ENCODE measurements around the gene CPLX4. TPM values are rescaled to one million over a fixed set of nuclear protein-coding genes. Genes with fewer than 3 reads are reported as not detected.

The CPLX4 gene
- total RNA-seq, 5 donors from 2014 or later (not counting 1 experiment from before 2014, with no cell fraction given) = not detected

DNA sequence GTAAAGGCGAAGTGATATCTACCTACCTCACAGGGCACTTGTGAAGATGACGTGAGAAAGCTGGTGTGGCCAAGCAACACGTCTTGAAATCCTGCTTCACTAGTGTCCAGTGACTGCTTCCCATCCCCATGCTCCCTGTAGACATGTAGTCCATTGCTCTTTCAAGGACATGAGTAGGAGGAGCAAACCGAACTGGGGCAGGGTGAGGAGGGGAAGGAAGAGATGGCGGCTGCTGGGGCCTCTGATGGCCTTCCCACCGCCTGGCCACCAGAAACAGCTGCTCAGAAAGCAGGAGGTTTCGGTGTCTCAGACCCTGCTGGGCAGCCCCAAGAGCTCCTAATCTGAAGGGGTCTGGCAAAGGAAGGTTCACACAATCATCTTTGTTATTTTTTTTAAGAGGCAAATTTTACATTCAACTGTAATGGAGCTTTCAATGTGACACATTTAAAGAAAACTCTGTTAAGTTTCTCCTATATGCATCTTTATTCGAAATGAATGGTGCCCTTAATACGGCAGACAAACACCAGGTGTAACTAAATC, 14.7 kb downstream of the CPLX4 start:
- Mint-ChIP-seq H3K27me3 (peaks cover 20 to 31% of the 10 kb centered on the region in 2 donors), H3K4me3 (no peak overlapping the region), H3K9me3 (no peaks in the 10 kb centered on the region), H3K36me3 (no peaks in the 10 kb centered on the region), H3K4me1 (peaks cover 0 to 2% (median 2%) of the 10 kb centered on the region in 3 donors), H3K27ac (no peak overlapping the region)
- WGBS (ENCODE audit: insufficient coverage) = 100% methylated on average over 1 of the region's 9 CpGs
- POLR2A ChIA-PET = no interaction called here
- H3K36me3 ChIP-seq (ENCODE audit: control insufficient read depth in 2 of 2, extremely low read depth in 1 of 2, insufficient read depth in 1 of 2, low read length in 1 of 2) = no peaks in the 10 kb centered on the region
- no peak overlapping the region for H3K27ac ChIP-seq (ENCODE audit: low read length)
- CTCF ChIA-PET = interaction anchor here (0.7 to 3.3 kb wide), 3 partner anchors 31 to 99 kb away, joined by 4 to 14 read pairs (median 11); no protein-coding TSS in a partner anchor
- H3K9me3 ChIP-seq = no peaks in the 10 kb centered on the region
- peaks cover 0 to 7% of the 10 kb centered on the region in 2 experiments for H3K4me1 ChIP-seq (ENCODE audit: control insufficient read depth in 1 of 2, extremely low read depth in 1 of 2, insufficient read depth in 2 of 2, low read length in 2 of 2)
- no peak overlapping the region for H3K4me3 ChIP-seq (ENCODE audit: control insufficient read depth in 1 of 2, extremely low read depth in 1 of 2, low read length in 1 of 2)
- ATAC-seq (replicated peaks in 1 of 4) (no peak), DNase-seq (no peak)
- H3K27me3 ChIP-seq (replicated peaks in 1 of 2; ENCODE audit: control insufficient read depth in 2 of 2, extremely low read depth in 1 of 2, insufficient read depth in 2 of 2, low read length in 1 of 2) = peaks cover 0 to 29% of the 10 kb centered on the region in 2 experiments

DNA sequence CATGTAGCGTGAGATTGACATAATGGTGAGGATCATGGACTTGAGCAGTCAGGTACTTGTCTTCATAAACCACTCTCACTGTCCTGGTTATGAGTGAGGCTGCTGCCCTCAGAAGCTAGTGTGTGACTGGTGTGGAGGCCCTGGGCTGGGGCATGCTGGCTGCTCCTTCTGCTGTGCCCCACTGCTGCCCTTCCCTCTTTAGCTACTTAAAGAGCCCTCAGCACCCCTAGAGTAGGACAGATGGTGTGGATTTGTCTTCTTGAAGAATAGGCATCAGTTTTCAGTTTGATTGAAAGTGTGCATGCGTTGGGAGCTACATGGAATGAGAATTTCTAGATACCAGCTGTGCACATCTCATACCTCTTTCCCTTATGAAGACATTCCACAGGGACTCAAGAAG, 15.4 kb downstream of the CPLX4 start:
- DNase-seq (no peak), ATAC-seq (replicated peaks in 1 of 4) (no peak)
- H3K9me3 ChIP-seq = no peaks in the 10 kb centered on the region
- no peak overlapping the region for H3K27ac ChIP-seq (ENCODE audit: low read length)
- H3K36me3 ChIP-seq (ENCODE audit: control insufficient read depth in 2 of 2, extremely low read depth in 1 of 2, insufficient read depth in 1 of 2, low read length in 1 of 2) = no peaks in the 10 kb centered on the region
- Mint-ChIP-seq H3K9me3 (no peaks in the 10 kb centered on the region), H3K27ac (no peak overlapping the region), H3K27me3 (peaks cover 23 to 27% of the 10 kb centered on the region in 2 donors), H3K36me3 (no peaks in the 10 kb centered on the region), H3K4me1 (no peaks in the 10 kb centered on the region), H3K4me3 (no peak overlapping the region)
- ChIA-PET CTCF (interaction anchor here (2.3 to 3.3 kb wide), 2 partner anchors 100 kb away, joined by 11 to 14 read pairs; no protein-coding TSS in a partner anchor), POLR2A (no interaction called here)
- no peak overlapping the region for H3K4me3 ChIP-seq (ENCODE audit: control insufficient read depth in 1 of 2, extremely low read depth in 1 of 2, low read length in 1 of 2)
- no CpG with 5 or more reads among the region's 2 CpGs for WGBS (ENCODE audit: insufficient coverage)
- no peaks in the 10 kb centered on the region for H3K4me1 ChIP-seq (ENCODE audit: control insufficient read depth in 1 of 2, extremely low read depth in 1 of 2, insufficient read depth in 2 of 2, low read length in 2 of 2)
- H3K27me3 ChIP-seq (replicated peaks in 1 of 2; ENCODE audit: control insufficient read depth in 2 of 2, extremely low read depth in 1 of 2, insufficient read depth in 2 of 2, low read length in 1 of 2) = peaks cover 0 to 24% of the 10 kb centered on the region in 2 experiments

DNA sequence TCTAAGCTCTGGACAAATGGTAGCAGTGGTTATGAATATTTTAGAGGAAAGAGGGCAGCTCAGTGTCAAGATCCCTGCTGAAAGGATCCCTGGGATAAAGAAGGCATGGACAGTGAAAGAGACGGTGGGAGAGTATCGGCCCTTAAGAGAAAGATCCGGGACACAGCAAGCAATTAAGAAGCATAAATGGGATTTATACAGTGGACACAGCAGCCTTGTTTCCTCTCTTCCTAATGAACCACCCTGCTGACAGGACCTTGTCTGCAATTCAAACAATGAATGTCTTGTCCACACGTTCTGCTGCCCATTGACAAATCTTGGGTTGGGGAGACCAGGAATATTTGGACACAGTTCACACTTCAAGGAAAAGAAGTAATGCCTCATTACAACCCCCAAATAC, 16.5 kb downstream of the CPLX4 start:
- POLR2A ChIA-PET = interaction anchor here in 1 of 2 donors (0.6 kb wide), 1 partner anchor 16 kb away, joined by 4 read pairs; no protein-coding TSS in a partner anchor
- H3K27ac ChIP-seq (ENCODE audit: low read length) = no peak overlapping the region
- H3K27ac Mint-ChIP-seq = no peak overlapping the region
- 86% methylated on average over 3 of the region's 4 CpGs for WGBS (ENCODE audit: insufficient coverage)
- peaks cover 22 to 25% of the 10 kb centered on the region in 2 donors for H3K27me3 Mint-ChIP-seq
- no peaks in the 10 kb centered on the region for H3K9me3 ChIP-seq
- H3K36me3 ChIP-seq (ENCODE audit: control insufficient read depth in 2 of 2, extremely low read depth in 1 of 2, insufficient read depth in 1 of 2, low read length in 1 of 2) = no peaks in the 10 kb centered on the region
- DNase-seq (no peak), ATAC-seq (replicated peaks in 1 of 4) (no peak)
- no peaks in the 10 kb centered on the region for H3K4me1 Mint-ChIP-seq
- H3K4me3 ChIP-seq (ENCODE audit: control insufficient read depth in 1 of 2, extremely low read depth in 1 of 2, low read length in 1 of 2) = no peak overlapping the region
- H3K27me3 ChIP-seq (replicated peaks in 1 of 2; ENCODE audit: control insufficient read depth in 2 of 2, extremely low read depth in 1 of 2, insufficient read depth in 2 of 2, low read length in 1 of 2) = peaks cover 0 to 16% of the 10 kb centered on the region in 2 experiments
- H3K9me3 Mint-ChIP-seq = no peaks in the 10 kb centered on the region
- no peak overlapping the region for H3K4me3 Mint-ChIP-seq
- H3K36me3 Mint-ChIP-seq = no peaks in the 10 kb centered on the region
- CTCF ChIA-PET = interaction anchor here in 1 of 2 donors (3.3 kb wide), 1 partner anchor 101 kb away, joined by 14 read pairs; no protein-coding TSS in a partner anchor
- H3K4me1 ChIP-seq (ENCODE audit: control insufficient read depth in 1 of 2, extremely low read depth in 1 of 2, insufficient read depth in 2 of 2, low read length in 2 of 2) = no peaks in the 10 kb centered on the region

DNA sequence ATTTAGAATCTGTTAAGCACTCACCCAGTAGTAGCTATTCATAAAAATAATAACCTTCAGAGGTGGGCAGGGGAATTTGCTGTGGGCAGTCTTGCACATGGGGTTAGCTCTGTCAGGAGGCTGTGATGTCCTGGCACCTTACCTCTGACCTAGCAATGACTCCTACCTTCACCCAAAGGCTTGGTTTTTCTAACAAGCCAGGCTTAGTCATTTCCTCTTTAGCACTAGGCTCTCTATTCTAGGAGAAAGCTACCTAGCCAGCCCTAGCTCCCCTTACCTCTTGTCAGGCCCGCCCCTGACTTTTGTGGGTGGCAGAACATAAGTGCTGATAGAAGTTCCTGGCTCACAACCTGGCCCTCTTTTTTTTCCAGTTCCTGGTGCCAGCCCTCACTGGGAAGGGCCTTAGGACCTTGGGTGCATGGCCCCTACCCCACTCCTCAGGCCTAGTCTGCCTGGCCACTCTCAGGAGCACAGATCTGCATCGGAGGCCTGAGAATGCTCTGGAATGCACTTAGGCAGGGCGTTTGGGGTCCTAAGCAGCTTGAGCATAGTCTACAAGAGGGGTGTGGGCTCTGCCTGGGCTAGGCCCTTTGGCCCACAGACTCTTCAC, 17.7 kb downstream of the CPLX4 start:
- Histone ChIP-seq H3K4me3 (ENCODE audit: control insufficient read depth in 1 of 2, extremely low read depth in 1 of 2, low read length in 1 of 2) (no peak overlapping the region), H3K36me3 (ENCODE audit: control insufficient read depth in 2 of 2, extremely low read depth in 1 of 2, insufficient read depth in 1 of 2, low read length in 1 of 2) (no peaks in the 10 kb centered on the region), H3K9me3 (no peaks in the 10 kb centered on the region), H3K27ac (ENCODE audit: low read length) (no peak overlapping the region), H3K4me1 (ENCODE audit: control insufficient read depth in 1 of 2, extremely low read depth in 1 of 2, insufficient read depth in 2 of 2, low read length in 2 of 2) (no peaks in the 10 kb centered on the region), H3K27me3 (replicated peaks in 1 of 2; ENCODE audit: control insufficient read depth in 2 of 2, extremely low read depth in 1 of 2, insufficient read depth in 2 of 2, low read length in 1 of 2) (peaks cover 0 to 20% of the 10 kb centered on the region in 2 experiments)
- ChIA-PET CTCF (interaction anchor here in 1 of 2 donors (0.6 kb wide), 1 partner anchor 15 kb away, joined by 3 read pairs; no protein-coding TSS in a partner anchor), POLR2A (no interaction called here)
- H3K4me3 Mint-ChIP-seq = no peak overlapping the region
- H3K4me1 Mint-ChIP-seq = no peaks in the 10 kb centered on the region
- H3K27ac Mint-ChIP-seq = no peak overlapping the region
- H3K27me3 Mint-ChIP-seq = peaks cover 20 to 25% of the 10 kb centered on the region in 2 donors
- no peaks in the 10 kb centered on the region for H3K36me3 Mint-ChIP-seq
- WGBS (ENCODE audit: insufficient coverage) = 72% methylated on average over 2 of the region's 3 CpGs
- ATAC-seq (replicated peaks in 1 of 4) (no peak), DNase-seq (no peak)
- no peaks in the 10 kb centered on the region for H3K9me3 Mint-ChIP-seq

DNA sequence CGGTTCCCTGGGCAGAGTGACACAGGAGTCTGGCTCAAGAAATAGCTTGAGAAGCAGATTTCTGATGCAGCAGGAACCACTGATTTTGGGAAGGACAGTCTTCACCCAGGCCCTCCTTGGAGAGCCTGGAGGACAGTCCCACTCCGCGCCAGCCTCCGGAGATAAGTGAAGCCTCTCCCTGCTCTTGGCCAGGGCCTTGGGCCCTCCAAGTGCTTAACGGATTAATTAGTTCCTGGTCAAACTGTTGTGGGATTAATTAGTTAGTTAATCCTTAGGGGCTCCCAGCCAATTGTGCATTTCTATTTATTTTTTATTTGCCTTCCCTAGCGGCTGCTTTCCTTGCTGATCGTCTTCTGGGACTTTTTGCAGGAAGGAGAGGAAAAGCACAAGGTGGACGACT, 19.6 kb downstream of the CPLX4 start:
- Histone ChIP-seq H3K4me3 (ENCODE audit: control insufficient read depth in 1 of 2, extremely low read depth in 1 of 2, low read length in 1 of 2) (no peak overlapping the region), H3K27me3 (replicated peaks in 1 of 2; ENCODE audit: control insufficient read depth in 2 of 2, extremely low read depth in 1 of 2, insufficient read depth in 2 of 2, low read length in 1 of 2) (peaks cover 0 to 15% of the 10 kb centered on the region in 2 experiments), H3K27ac (ENCODE audit: low read length) (no peak overlapping the region), H3K36me3 (ENCODE audit: control insufficient read depth in 2 of 2, extremely low read depth in 1 of 2, insufficient read depth in 1 of 2, low read length in 1 of 2) (no peaks in the 10 kb centered on the region), H3K4me1 (ENCODE audit: control insufficient read depth in 1 of 2, extremely low read depth in 1 of 2, insufficient read depth in 2 of 2, low read length in 2 of 2) (no peaks in the 10 kb centered on the region), H3K9me3 (no peaks in the 10 kb centered on the region)
- no peak for ATAC-seq (replicated peaks in 1 of 4)
- ChIA-PET POLR2A (no interaction called here), CTCF (no interaction called here)
- 57% methylated on average over 1 of the region's 8 CpGs for WGBS (ENCODE audit: insufficient coverage)
- H3K9me3 Mint-ChIP-seq = no peaks in the 10 kb centered on the region
- no peaks in the 10 kb centered on the region for H3K36me3 Mint-ChIP-seq
- no peak for DNase-seq
- peaks cover 19 to 27% of the 10 kb centered on the region in 2 donors for H3K27me3 Mint-ChIP-seq
- H3K27ac Mint-ChIP-seq = no peak overlapping the region
- no peak overlapping the region for H3K4me3 Mint-ChIP-seq
- H3K4me1 Mint-ChIP-seq = no peaks in the 10 kb centered on the region

DNA sequence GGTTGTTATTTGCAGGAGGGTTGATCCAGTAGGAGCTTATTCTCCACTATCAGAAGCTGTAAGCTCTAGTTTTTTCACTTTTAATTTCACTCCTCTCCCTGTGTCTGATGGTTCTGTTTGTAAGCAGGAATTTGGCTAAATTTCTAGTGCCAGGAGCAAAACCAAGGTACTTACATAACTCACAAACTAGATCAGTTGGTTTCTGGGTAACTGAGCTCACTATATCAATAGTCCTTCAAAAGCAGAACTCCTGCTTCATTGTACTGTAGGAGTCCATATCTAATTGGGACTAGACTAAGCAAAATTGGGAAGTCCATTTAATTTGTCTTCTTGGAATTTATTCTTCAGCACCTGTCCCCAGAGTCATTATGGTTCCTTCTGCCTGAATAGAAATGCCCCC, 25.1 kb downstream of the CPLX4 start:
- ATAC-seq (replicated peaks in 1 of 4) (no peak), DNase-seq (no peak)
- Histone ChIP-seq H3K27me3 (replicated peaks in 1 of 2; ENCODE audit: control insufficient read depth in 2 of 2, extremely low read depth in 1 of 2, insufficient read depth in 2 of 2, low read length in 1 of 2) (peaks cover 5 to 10% of the 10 kb centered on the region in 2 experiments), H3K27ac (ENCODE audit: low read length) (no peak overlapping the region), H3K4me3 (ENCODE audit: control insufficient read depth in 1 of 2, extremely low read depth in 1 of 2, low read length in 1 of 2) (no peak overlapping the region), H3K4me1 (ENCODE audit: control insufficient read depth in 1 of 2, extremely low read depth in 1 of 2, insufficient read depth in 2 of 2, low read length in 2 of 2) (no peaks in the 10 kb centered on the region), H3K36me3 (ENCODE audit: control insufficient read depth in 2 of 2, extremely low read depth in 1 of 2, insufficient read depth in 1 of 2, low read length in 1 of 2) (no peaks in the 10 kb centered on the region), H3K9me3 (no peaks in the 10 kb centered on the region)
- Mint-ChIP-seq H3K9me3 (no peaks in the 10 kb centered on the region), H3K4me1 (no peaks in the 10 kb centered on the region), H3K36me3 (no peaks in the 10 kb centered on the region), H3K27ac (no peak overlapping the region), H3K4me3 (no peak overlapping the region), H3K27me3 (peaks cover 31 to 45% of the 10 kb centered on the region in 2 donors)
- CTCF ChIA-PET = no interaction called here
- POLR2A ChIA-PET = interaction anchor here in 1 of 2 donors (0.5 kb wide), 1 partner anchor 960 kb away, joined by 6 read pairs; no protein-coding TSS in a partner anchor
